H1 (cell line): Measurements from ENCODE around the gene DGKA. TPM values are rescaled to one million over a fixed set of nuclear protein-coding genes. Genes with fewer than 3 reads are reported as not detected.

Experiments
- CTBP2 ChIP-seq: IDR thresholded peaks from 2 replicates; pipeline ENCODE4 v1.7.0; 2011; ENCODE audit warnings: borderline replicate concordance, mild to moderate bottlenecking, moderate library complexity, mixed read lengths, low read length; ENCODE audit not compliant: insufficient read depth, insufficient read length
- NANOG ChIP-seq: IDR thresholded peaks from 2 replicates; pipeline ENCODE4 v1.6.1; 2011; ENCODE audit warnings: low read length, low read depth, mild to moderate bottlenecking, inconsistent platforms; ENCODE audit not compliant: insufficient read depth, poor library complexity, severe bottlenecking
- SIN3A ChIP-seq, 2 experiments: IDR thresholded peaks in 1 of 2; conservative IDR thresholded peaks in 1 of 2; 2 replicates each; pipeline ENCODE4 v1.6.1; 2011 to 2012; ENCODE audit warnings: low read length in 2 of 2, improper control_type of control experiment in 1 of 2, low read depth in 1 of 2, mild to moderate bottlenecking in 1 of 2
- ZNF274 ChIP-seq: IDR thresholded peaks from 2 replicates; pipeline ENCODE4 v1.7.0; 2012; ENCODE audit warnings: low read length, borderline replicate concordance; ENCODE audit errors: extremely low read depth
- polyA plus RNA-seq, 7 experiments: library from polyadenylated mRNA; depleted of rRNA in 3 of 7; stranded (reverse) in 5 of 7; unstranded in 2 of 7; fragments of >200 nt in 5 of 7; fragments of 200-250 nt in 2 of 7; gene quantifications; 1 replicate in 5 of 7; 2 replicates in 1 of 7; 4 replicates in 1 of 7; pipeline versions ENCODE4 v1.2.1 to v1.2.3, GENCODE V29; 2011 to 2013; ENCODE audit warnings: missing spikeins in 2 of 7, mixed read lengths in 2 of 7
- total RNA-seq: library from RNA; stranded (reverse); fragmentation: NEBNext Ultra II Directional; extraction: Animal tissue kit (Norgen Biotek cat#: 25700); gene quantifications from 2 replicates; pipeline ENCODE4 v1.2.1, GENCODE V29; 2021

DGKA gene
- total and polyA plus RNA-seq, 2 of the 8 experiments (the other 6 are each of a cell fraction or from before 2014, with no cell fraction given) = 15.9 to 18.0 TPM

- TF ChIP-seq SIN3A (conservative IDR thresholded peaks at IDR 0.05 in 1 of 2, IDR thresholded peaks at IDR 0.05 in 1 of 2; ENCODE audit: low read depth in 1 of 2, low read length in 2 of 2) = no peak
- no peak for TF ChIP-seq CTBP2
- TF ChIP-seq NANOG = no peak
- TF ChIP-seq ZNF274 = no peak
Measured at GRCh38 chr12:55946553-55946952, 15.6 kb downstream of the DGKA start (continued).
